ENCODE data around the gene PKDREJ.

DNA sequence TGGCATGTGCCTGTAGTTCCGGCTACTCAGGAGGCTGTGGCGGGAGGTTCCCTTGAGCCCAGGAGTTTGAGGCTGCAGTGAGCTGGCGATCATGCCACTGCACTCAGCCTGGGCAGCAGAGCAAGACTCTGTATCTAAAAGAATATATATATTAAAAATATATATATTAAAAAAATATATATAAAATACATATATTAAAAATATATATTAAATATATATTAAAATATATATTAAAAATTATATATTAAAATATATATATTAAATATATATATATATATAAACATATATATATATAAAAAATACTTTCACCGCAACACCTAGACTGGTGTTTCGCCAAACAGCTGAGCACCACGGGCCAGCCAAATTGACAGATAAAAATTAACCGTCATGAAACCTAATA lies 13.4 kb upstream of the PKDREJ start:
- TF ChIP-seq, protein P1, sequence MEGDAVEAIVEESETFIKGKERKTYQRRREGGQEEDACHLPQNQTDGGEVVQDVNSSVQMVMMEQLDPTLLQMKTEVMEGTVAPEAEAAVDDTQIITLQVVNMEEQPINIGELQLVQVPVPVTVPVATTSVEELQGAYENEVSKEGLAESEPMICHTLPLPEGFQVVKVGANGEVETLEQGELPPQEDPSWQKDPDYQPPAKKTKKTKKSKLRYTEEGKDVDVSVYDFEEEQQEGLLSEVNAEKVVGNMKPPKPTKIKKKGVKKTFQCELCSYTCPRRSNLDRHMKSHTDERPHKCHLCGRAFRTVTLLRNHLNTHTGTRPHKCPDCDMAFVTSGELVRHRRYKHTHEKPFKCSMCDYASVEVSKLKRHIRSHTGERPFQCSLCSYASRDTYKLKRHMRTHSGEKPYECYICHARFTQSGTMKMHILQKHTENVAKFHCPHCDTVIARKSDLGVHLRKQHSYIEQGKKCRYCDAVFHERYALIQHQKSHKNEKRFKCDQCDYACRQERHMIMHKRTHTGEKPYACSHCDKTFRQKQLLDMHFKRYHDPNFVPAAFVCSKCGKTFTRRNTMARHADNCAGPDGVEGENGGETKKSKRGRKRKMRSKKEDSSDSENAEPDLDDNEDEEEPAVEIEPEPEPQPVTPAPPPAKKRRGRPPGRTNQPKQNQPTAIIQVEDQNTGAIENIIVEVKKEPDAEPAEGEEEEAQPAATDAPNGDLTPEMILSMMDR (IDR thresholded peaks at IDR 0.05; ENCODE audit: low read depth, low read length) = no peak
- no peak for TF ChIP-seq POLR2A (IDR thresholded peaks at IDR 0.05; ENCODE audit: extremely low read depth, insufficient read length)
- TF ChIP-seq, protein P2, sequence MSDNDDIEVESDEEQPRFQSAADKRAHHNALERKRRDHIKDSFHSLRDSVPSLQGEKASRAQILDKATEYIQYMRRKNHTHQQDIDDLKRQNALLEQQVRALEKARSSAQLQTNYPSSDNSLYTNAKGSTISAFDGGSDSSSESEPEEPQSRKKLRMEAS (IDR thresholded peaks at IDR 0.05; ENCODE audit: low read depth, low read length) = no peak
